A549 (cell line): ENCODE measurements around the gene ZNF79. TPM values are rescaled to one million over a fixed set of nuclear protein-coding genes. Genes with fewer than 3 reads are reported as not detected.

Experiments used
- ATAC-seq, 2 experiments: fragments of 200-7000 bp in 1 of 2; fragments of >200 bp in 1 of 2; cut with Nextera tagmentation in 1 of 2; cut with Tn5 transposase in 1 of 2; 3 replicates each; pipeline versions ENCODE4 v1.8.0 to v1.9.1; 2018 to 2020; ENCODE audit warnings: mild to moderate bottlenecking in 1 of 2, moderate library complexity in 1 of 2
- CTCF ChIA-PET: fragments of 300-600 bp; sonication (Branson Sonifier 250); formaldehyde crosslinking; extraction: SDS; loops from one replicate; lab custom pipeline; 2021; ENCODE audit warnings: antibody characterized with exemption, inconsistent platforms; lab: Yijun Ruan, JAX
- POLR2A ChIA-PET: fragments of 350-600 bp; formaldehyde crosslinking; extraction: SDS; loops from one replicate; lab custom pipeline; 2021; ENCODE audit warnings: antibody characterized with exemption, inconsistent platforms; lab: Yijun Ruan, JAX
- DNase-seq, 2 experiments: peaks; one replicate each; pipeline versions ENCODE4 v3.0.0 to v3.0.0-alpha.2; 2011 to 2016; ENCODE audit warnings: low read depth in 1 of 2, low spot score in 1 of 2
- FAIRE-seq: peaks from 2 replicates; lab custom pipeline; 2011; peaks lifted over from hg19 to GRCh38; lab: Jason Lieb, UNC
- H3K27ac ChIP-seq, 2 experiments: fragments of >200 bp; sonication (Bioruptor Twin); formaldehyde crosslinking; 3 replicates each; pipeline ENCODE4 v1.5.1; 2016 to 2017
- H3K4me1 ChIP-seq: fragments of >200 bp; sonication (Bioruptor Twin); formaldehyde crosslinking; 3 replicates; pipeline ENCODE4 v1.6.1; 2016
- H3K4me2 ChIP-seq: fragments of >200 bp; sonication (Bioruptor Twin); formaldehyde crosslinking; 3 replicates; pipeline ENCODE4 v1.6.1; 2016
- H3K4me3 ChIP-seq: fragments of >200 bp; sonication (Bioruptor Twin); formaldehyde crosslinking; 3 replicates; pipeline ENCODE4 v1.5.1; 2016
- H3K9me3 ChIP-seq: fragments of >200 bp; sonication (Bioruptor Twin); formaldehyde crosslinking; 3 replicates; pipeline ENCODE4 v1.6.1; 2016
- CHD4 ChIP-seq: fragments of 200-600 bp; sonication (generic); IDR thresholded peaks from 2 replicates; pipeline ENCODE4 v1.6.1; 2016; ENCODE audit warnings: antibody characterized with exemption, mild to moderate bottlenecking, borderline replicate concordance
- E2F6 ChIP-seq: IDR thresholded peaks from 2 replicates; pipeline ENCODE4 v1.6.1; 2012; ENCODE audit warnings: low read depth, borderline replicate concordance
- EHF ChIP-seq: fragments of 250-450 bp; sonication (Bioruptor Pico); IDR thresholded peaks from 2 replicates; pipeline ENCODE4 v1.5.0; 2020; ENCODE audit warnings: mild to moderate bottlenecking
- HDAC2 ChIP-seq: fragments of 200-600 bp; sonication (generic); IDR thresholded peaks from 2 replicates; pipeline ENCODE4 v1.6.1; 2016
- JUN ChIP-seq, 2 experiments: fragments of >200 bp; sonication (Bioruptor Twin); formaldehyde crosslinking; IDR thresholded peaks; 2 replicates in 1 of 2; 3 replicates in 1 of 2; pipeline ENCODE4 v1.6.1; 2016 to 2017
- KDM5A ChIP-seq: fragments of 200-600 bp; sonication (generic); IDR thresholded peaks from 2 replicates; pipeline ENCODE4 v1.6.1; 2016; ENCODE audit warnings: antibody characterized with exemption, mild to moderate bottlenecking
- MAFK ChIP-seq: fragments of 450-650 bp; IDR thresholded peaks from 2 replicates; pipeline ENCODE4 v1.6.1; 2014; ENCODE audit not compliant: partially characterized antibody
- MYC ChIP-seq: IDR thresholded peaks from 2 replicates; pipeline ENCODE4 v1.6.1; 2012; ENCODE audit warnings: mild to moderate bottlenecking, inconsistent platforms, low read length, improper control_type of control experiment, borderline replicate concordance
- NFE2L2 ChIP-seq: fragments of 150-350 bp; conservative IDR thresholded peaks from 2 replicates; pipeline ENCODE4 v1.6.1; 2014; ENCODE audit warnings: low read length
- RCOR1 ChIP-seq: fragments of 150-350 bp; IDR thresholded peaks from 2 replicates; pipeline ENCODE4 v1.6.1; 2014; ENCODE audit warnings: antibody characterized with exemption, low read length, low read depth
- RFX5 ChIP-seq: fragments of 450-650 bp; IDR thresholded peaks from 2 replicates; pipeline ENCODE4 v1.7.1; 2014; ENCODE audit warnings: antibody characterized with exemption, mild to moderate bottlenecking, moderate library complexity
- RNF2 ChIP-seq: fragments of 200-600 bp; sonication (generic); IDR thresholded peaks from 2 replicates; pipeline ENCODE4 v1.6.1; 2016; ENCODE audit warnings: low read depth, mild to moderate bottlenecking, antibody characterized with exemption, moderate library complexity, borderline replicate concordance
- SMC3 ChIP-seq: fragments of >200 bp; sonication (Bioruptor Twin); formaldehyde crosslinking; IDR thresholded peaks from 3 replicates; pipeline ENCODE4 v1.6.1; 2018; ENCODE audit warnings: inconsistent platforms
- USF2 ChIP-seq: fragments of 450-650 bp; IDR thresholded peaks from 2 replicates; pipeline ENCODE4 v1.6.1; 2014; ENCODE audit warnings: antibody characterized with exemption
- ZFP36 ChIP-seq: fragments of 450-650 bp; IDR thresholded peaks from 2 replicates; pipeline ENCODE4 v1.6.1; 2014; ENCODE audit warnings: borderline replicate concordance; ENCODE audit not compliant: partially characterized antibody
- WGBS: methylation state at CpG from one replicate; pipeline ENCODE4 v1.1.6; 2017; ENCODE audit errors: missing lambda C conversion rate; 5-methylcytosine and 5-hydroxymethylcytosine counted together
- polyA plus RNA-seq, 4 experiments: library from polyadenylated mRNA; depleted of rRNA in 3 of 4; stranded (reverse); fragments of >200 nt; fragmentation: RNase III in 1 of 4; extraction: RNeasy Plus Mini Kit Qiagen cat#74134 plus additional on column Dnase treatment in 1 of 4; gene quantifications; 2 replicates in 3 of 4; 3 replicates in 1 of 4; pipeline ENCODE4 v1.2.3, GENCODE V29; 2011 to 2017

The ZNF79 gene
- polyA plus RNA-seq, 2 of the 4 experiments (the other 2 are of a cell fraction), result 4.9 to 5.7 TPM

- POLR2A ChIA-PET, result interaction anchor here (1.0 kb wide), 1 partner anchor 22 kb away, joined by 3 read pairs; no protein-coding TSS in a partner anchor
Measured at GRCh38 chr9:127402401-127403090, 21.6 kb upstream of the ZNF79 start.

GRCh38 chr9:127403507-127404192 lies 20.5 kb upstream of the ZNF79 start:
- ChIA-PET POLR2A (no interaction called here), CTCF (interaction anchor here (0.9 to 3.5 kb wide), 4 partner anchors 15 to 463 kb away, joined by 3 to 13 read pairs (median 4); no protein-coding TSS in a partner anchor)
- TF ChIP-seq NFE2L2, result no peak
- TF ChIP-seq KDM5A, result no peak
- no peak for TF ChIP-seq E2F6
- TF ChIP-seq RNF2, result no peak
- Histone ChIP-seq H3K4me3 (no peak overlapping the region), H3K9me3 (no peaks in the 10 kb centered on the region), H3K27ac (no peak overlapping the region), H3K4me1 (peaks cover under 1% of the 10 kb centered on the region; the same call in 1 of the 3 replicates), H3K4me2 (no peak overlapping the region)
- DNase-seq, result no peak
- ATAC-seq, result no peak
- FAIRE-seq, result no peak
- WGBS, result 83% methylated on average over 21 of the region's 22 CpGs

More at GRCh38 chr9:127402401-127403090, 21.6 kb upstream of the ZNF79 start:
- H3K4me1 ChIP-seq, result peaks cover 6% of the 10 kb centered on the region; the same call in 1 of the 3 replicates
- peak; percentile 86 for TF ChIP-seq MAFK
- no peak for TF ChIP-seq CHD4
- FAIRE-seq, result no peak
- no peak overlapping the region for H3K4me2 ChIP-seq
- CTCF ChIA-PET, result interaction anchor here (0.9 to 3.5 kb wide), 4 partner anchors 13 to 462 kb away, joined by 3 to 13 read pairs (median 4); no protein-coding TSS in a partner anchor
- DNase-seq, result no peak
- no peak for ATAC-seq
- 85% methylated on average over 10 of the region's 18 CpGs for WGBS
- H3K4me3 ChIP-seq, result no peak overlapping the region
- no peaks in the 10 kb centered on the region for H3K9me3 ChIP-seq
- no peak overlapping the region for H3K27ac ChIP-seq

GRCh38 chr9:127404631-127405030 lies 19.6 kb upstream of the ZNF79 start:
- Histone ChIP-seq H3K27ac (no peak overlapping the region), H3K9me3 (no peaks in the 10 kb centered on the region), H3K4me3 (no peak overlapping the region), H3K4me1 (no peaks in the 10 kb centered on the region), H3K4me2 (no peak overlapping the region)
- 91% methylated on average over 19 of the region's 23 CpGs for WGBS
- FAIRE-seq (no peak), DNase-seq (no peak), ATAC-seq (no peak)
- CTCF ChIA-PET, result interaction anchor here (1.0 to 1.1 kb wide), 3 partner anchors 14 to 439 kb away, joined by 3 read pairs; no protein-coding TSS in a partner anchor
- TF ChIP-seq RFX5, result no peak
- no peak for TF ChIP-seq HDAC2
- TF ChIP-seq JUN (IDR thresholded peaks at IDR 0.05), result no peak
- TF ChIP-seq SMC3, result no peak
- no peak for TF ChIP-seq MAFK
- TF ChIP-seq MYC, result no peak
- POLR2A ChIA-PET, result no interaction called here

- H3K9me3 ChIP-seq, result no peaks in the 10 kb centered on the region
- ChIA-PET CTCF (interaction anchor here (1.0 to 2.6 kb wide), 3 partner anchors 8 to 440 kb away, joined by 3 to 18 read pairs (median 3); partner anchors contain the start of gene SLC2A8), POLR2A (no interaction called here)
- WGBS, result 92% methylated on average over 20 of the region's 20 CpGs
- no peaks in the 10 kb centered on the region for H3K4me1 ChIP-seq
- no peak for TF ChIP-seq RCOR1
- TF ChIP-seq USF2, result no peak
- TF ChIP-seq EHF, result no peak
- no peak for TF ChIP-seq RNF2
- TF ChIP-seq ZFP36, result peak; percentile 3
- no peak for ATAC-seq
- no peak overlapping the region for H3K27ac ChIP-seq
- no peak overlapping the region for H3K4me3 ChIP-seq
- no peak overlapping the region for H3K4me2 ChIP-seq
- DNase-seq, result no peak
- no peak for FAIRE-seq
Measured at GRCh38 chr9:127405344-127406125, 18.6 kb upstream of the ZNF79 start.
